NOMO-1 treated with DMSO at 0.1 percent for 48 hours (cell line): ENCODE data around the gene GPR132.

Source experiments
- DNase-seq: peaks from one replicate; lab custom pipeline; 2025; ENCODE audit not compliant: unreplicated experiment; lab: John Stamatoyannopoulos, UW

Gene GPR132

GRCh38 chr14:105076296-105076804, 11.1 kb upstream of the GPR132 start:
- no peak for DNase-seq

- DNase-seq = peak; percentile 86
These were observed 10.4 kb upstream of the GPR132 start for GRCh38 chr14:105075379-105076295.

- DNase-seq = no peak
These were observed 9.4 kb upstream of the GPR132 start for GRCh38 chr14:105074601-105075053.

GRCh38 chr14:105073720-105074600, 8.7 kb upstream of the GPR132 start:
- no peak for DNase-seq

- no peak for DNase-seq
These were observed 7.9 kb upstream of the GPR132 start for GRCh38 chr14:105072892-105073719.

- no peak for DNase-seq
These were observed 7.2 kb upstream of the GPR132 start for GRCh38 chr14:105072381-105072861.

- DNase-seq = no peak
These were observed 6.7 kb upstream of the GPR132 start for GRCh38 chr14:105071942-105072341.

- DNase-seq = no peak
These were observed 6.1 kb upstream of the GPR132 start for GRCh38 chr14:105071326-105071725.

GRCh38 chr14:105070760-105071137, 5.5 kb upstream of the GPR132 start:
- no peak for DNase-seq

- peak; percentile 81 for DNase-seq
These were observed 4.9 kb upstream of the GPR132 start for GRCh38 chr14:105069871-105070759.

- DNase-seq = no peak
These were observed 4.3 kb upstream of the GPR132 start for GRCh38 chr14:105069522-105069870.

- DNase-seq = no peak
These were observed 3.6 kb upstream of the GPR132 start for GRCh38 chr14:105068818-105069217.

- no peak for DNase-seq
These were observed 2.7 kb upstream of the GPR132 start for GRCh38 chr14:105067969-105068301.

- peak; percentile 47 for DNase-seq
These were observed 2.1 kb upstream of the GPR132 start for GRCh38 chr14:105067140-105067968.

GRCh38 chr14:105066240-105067071, 1.2 kb upstream of the GPR132 start:
- DNase-seq = no peak

GRCh38 chr14:105064721-105065143, 498 bp downstream of the GPR132 start:
- DNase-seq = peak; percentile 87

GRCh38 chr14:105064001-105064400, 1.2 kb downstream of the GPR132 start:
- DNase-seq = no peak

GRCh38 chr14:105063506-105063905, 1.7 kb downstream of the GPR132 start:
- peak; percentile 82 for DNase-seq
